GM12873 (cell line): Measurements from ENCODE around the gene PKN1.

ENCODE experiments used
- CTCF ChIP-seq: IDR thresholded peaks from 2 replicates; pipeline ENCODE4 v1.5.1; 2012; ENCODE audit warnings: low read depth, mild to moderate bottlenecking, moderate library complexity, low read length, control low read depth; ENCODE audit not compliant: insufficient read depth; ENCODE audit errors: missing control alignments

PKN1 gene

GRCh38 chr19:14450876-14451275, 17.8 kb downstream of the PKN1 start:
- no peak for TF ChIP-seq CTCF

GRCh38 chr19:14459703-14460102, 26.6 kb downstream of the PKN1 start:
- no peak for TF ChIP-seq CTCF

GRCh38 chr19:14460935-14461334, 27.8 kb downstream of the PKN1 start:
- TF ChIP-seq CTCF, result no peak

- TF ChIP-seq CTCF, result no peak
Observed at GRCh38 chr19:14463747-14464146, 30.6 kb downstream of the PKN1 start.

- TF ChIP-seq CTCF, result no peak
Observed at GRCh38 chr19:14467391-14467790, 34.3 kb downstream of the PKN1 start.

GRCh38 chr19:14467816-14468215, 34.7 kb downstream of the PKN1 start:
- TF ChIP-seq CTCF, result peak; percentile 10

- no peak for TF ChIP-seq CTCF
Observed at GRCh38 chr19:14470031-14470876, 37.1 kb downstream of the PKN1 start.
